ENCODE results near the gene HHAT.

HHAT gene

DNA sequence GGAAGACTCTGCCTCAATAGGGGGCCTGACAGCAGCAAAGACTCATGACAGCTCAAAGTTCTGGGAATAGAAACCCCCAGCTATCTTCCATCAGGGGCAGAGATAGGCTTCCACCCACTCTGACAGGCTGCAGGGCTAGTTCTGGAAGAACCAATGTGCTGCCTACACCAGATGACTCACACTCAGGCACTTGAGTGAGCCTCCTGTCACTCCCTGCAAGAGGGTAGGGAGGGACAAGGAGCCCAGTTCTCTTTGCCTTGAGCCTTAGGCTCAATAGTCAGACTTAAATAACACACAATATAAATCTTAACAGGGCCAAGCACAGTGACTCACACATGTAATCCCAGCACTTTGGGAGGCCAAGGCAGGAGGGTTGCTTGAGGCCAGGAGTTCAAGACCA is 386.4 kb downstream of the HHAT start:
- DNase-seq (ENCODE audit: extremely low read depth, insufficient read length): no peak
- Histone ChIP-seq H3K4me3 (replicated peaks; ENCODE audit: low read depth, low read length) (no peak overlapping the region), H3K36me3 (ENCODE audit: control insufficient read depth, insufficient read depth, low read length) (no peaks in the 10 kb centered on the region), H3K27me3 (replicated peaks; ENCODE audit: control insufficient read depth, insufficient read depth, low read length) (no peaks in the 10 kb centered on the region)
- TF ChIP-seq, protein P1, sequence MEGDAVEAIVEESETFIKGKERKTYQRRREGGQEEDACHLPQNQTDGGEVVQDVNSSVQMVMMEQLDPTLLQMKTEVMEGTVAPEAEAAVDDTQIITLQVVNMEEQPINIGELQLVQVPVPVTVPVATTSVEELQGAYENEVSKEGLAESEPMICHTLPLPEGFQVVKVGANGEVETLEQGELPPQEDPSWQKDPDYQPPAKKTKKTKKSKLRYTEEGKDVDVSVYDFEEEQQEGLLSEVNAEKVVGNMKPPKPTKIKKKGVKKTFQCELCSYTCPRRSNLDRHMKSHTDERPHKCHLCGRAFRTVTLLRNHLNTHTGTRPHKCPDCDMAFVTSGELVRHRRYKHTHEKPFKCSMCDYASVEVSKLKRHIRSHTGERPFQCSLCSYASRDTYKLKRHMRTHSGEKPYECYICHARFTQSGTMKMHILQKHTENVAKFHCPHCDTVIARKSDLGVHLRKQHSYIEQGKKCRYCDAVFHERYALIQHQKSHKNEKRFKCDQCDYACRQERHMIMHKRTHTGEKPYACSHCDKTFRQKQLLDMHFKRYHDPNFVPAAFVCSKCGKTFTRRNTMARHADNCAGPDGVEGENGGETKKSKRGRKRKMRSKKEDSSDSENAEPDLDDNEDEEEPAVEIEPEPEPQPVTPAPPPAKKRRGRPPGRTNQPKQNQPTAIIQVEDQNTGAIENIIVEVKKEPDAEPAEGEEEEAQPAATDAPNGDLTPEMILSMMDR (IDR thresholded peaks at IDR 0.05; ENCODE audit: insufficient read depth, low read length, poor library complexity, severe bottlenecking): no peak

DNA sequence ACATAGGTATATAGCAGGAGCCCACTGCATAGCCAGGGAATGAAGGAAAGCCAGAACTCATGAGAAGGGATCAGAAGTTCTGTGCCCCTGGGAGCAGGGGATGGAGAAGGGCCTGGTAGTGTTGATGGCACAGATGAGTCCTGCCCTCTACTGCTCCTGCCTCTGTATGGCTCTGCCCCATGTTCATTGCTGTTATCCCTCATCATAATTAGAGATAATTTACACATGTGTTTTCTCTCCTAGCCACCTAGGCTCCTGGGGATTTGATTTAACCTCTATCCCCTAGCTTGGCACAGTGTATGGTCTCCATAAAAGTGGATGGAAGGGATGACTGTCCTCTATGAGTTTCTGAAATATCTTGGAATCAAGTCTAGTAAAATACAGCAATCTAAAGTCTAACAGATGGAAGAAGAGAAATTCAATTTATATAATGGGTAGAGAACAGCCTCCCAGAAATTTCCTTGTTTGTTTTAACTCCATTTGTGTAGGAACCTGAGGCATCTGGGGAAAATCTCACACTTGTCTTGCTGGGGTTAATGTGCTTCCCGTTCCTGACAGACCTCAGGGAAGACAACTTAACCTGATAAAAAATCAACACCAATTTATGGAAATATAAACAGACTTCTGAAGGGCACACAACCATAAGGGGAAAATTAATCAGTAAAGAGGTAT is 393.8 kb downstream of the HHAT start:
- Histone ChIP-seq H3K4me3 (replicated peaks; ENCODE audit: low read depth, low read length) (no peak overlapping the region), H3K36me3 (ENCODE audit: control insufficient read depth, insufficient read depth, low read length) (no peaks in the 10 kb centered on the region), H3K27me3 (replicated peaks; ENCODE audit: control insufficient read depth, insufficient read depth, low read length) (no peaks in the 10 kb centered on the region; the same call in 1 of the 2 replicates)
- TF ChIP-seq, protein P1 (IDR thresholded peaks at IDR 0.05; ENCODE audit: insufficient read depth, low read length, poor library complexity, severe bottlenecking): no peak
- no peak for DNase-seq (ENCODE audit: extremely low read depth, insufficient read length)

DNA sequence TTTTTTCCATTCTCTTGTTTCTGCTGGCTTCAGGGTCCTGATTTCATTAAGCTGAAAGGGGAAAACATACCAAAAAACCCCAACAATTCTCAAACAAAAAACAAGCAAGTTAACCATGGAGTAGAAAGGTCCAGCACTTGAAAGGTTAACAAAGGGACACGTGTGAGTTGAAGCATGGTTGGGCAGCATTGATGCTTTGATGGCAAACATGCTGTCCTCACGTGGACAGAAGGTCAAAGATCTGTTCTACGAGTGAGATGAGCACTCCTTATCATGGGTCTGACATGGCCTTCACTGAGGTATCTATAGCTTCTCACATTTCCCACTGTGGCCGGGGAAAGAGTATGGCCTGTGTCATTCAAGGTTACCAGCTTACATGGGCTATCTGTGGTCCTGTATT is 394.9 kb downstream of the HHAT start:
- Histone ChIP-seq H3K27me3 (replicated peaks; ENCODE audit: control insufficient read depth, insufficient read depth, low read length) (no peaks in the 10 kb centered on the region; the same call in 1 of the 2 replicates), H3K4me3 (replicated peaks; ENCODE audit: low read depth, low read length) (no peak overlapping the region), H3K36me3 (ENCODE audit: control insufficient read depth, insufficient read depth, low read length) (no peaks in the 10 kb centered on the region)
- DNase-seq (ENCODE audit: extremely low read depth, insufficient read length): no peak
- TF ChIP-seq, protein P1 (IDR thresholded peaks at IDR 0.05; ENCODE audit: insufficient read depth, low read length, poor library complexity, severe bottlenecking): no peak

- TF ChIP-seq, protein P1 (IDR thresholded peaks at IDR 0.05; ENCODE audit: insufficient read depth, low read length, poor library complexity, severe bottlenecking): no peak
- no peaks in the 10 kb centered on the region; the same call in 1 of the 2 replicates for H3K27me3 ChIP-seq (replicated peaks; ENCODE audit: control insufficient read depth, insufficient read depth, low read length)
- DNase-seq (ENCODE audit: extremely low read depth, insufficient read length): no peak
- no peaks in the 10 kb centered on the region for H3K36me3 ChIP-seq (ENCODE audit: control insufficient read depth, insufficient read depth, low read length)
- no peak overlapping the region for H3K4me3 ChIP-seq (replicated peaks; ENCODE audit: low read depth, low read length)
Observed at GRCh38 chr1:210724768-210725167, 396.1 kb downstream of the HHAT start.
